Esophagus muscularis mucosa (tissue), 4 donors: ENCODE results near the gene S100A3.

ENCODE experiments used
- EP300 ChIP-seq: sonication (generic); formaldehyde crosslinking; IDR thresholded peaks from one replicate; pipeline ENCODE4 v1.6.1; 2017; ENCODE audit warnings: antibody characterized with exemption
- POLR2A ChIP-seq: fragments of 450-650 bp; IDR thresholded peaks from one replicate; pipeline ENCODE4 v1.6.1; 2017; ENCODE audit warnings: antibody characterized with exemption, moderate library complexity, mild to moderate bottlenecking, low read depth
- TF ChIP-seq, protein P1 (sequence below), 3 experiments: fragments of 200-600 bp in 2 of 3; fragments of 450-650 bp in 1 of 3; sonication (generic) in 2 of 3; IDR thresholded peaks; one replicate each; pipeline ENCODE4 v1.5.1; 2017 to 2019; ENCODE audit warnings: antibody characterized with exemption in 3 of 3, mild to moderate bottlenecking in 2 of 3, moderate library complexity in 1 of 3

- TF ChIP-seq, protein P1, sequence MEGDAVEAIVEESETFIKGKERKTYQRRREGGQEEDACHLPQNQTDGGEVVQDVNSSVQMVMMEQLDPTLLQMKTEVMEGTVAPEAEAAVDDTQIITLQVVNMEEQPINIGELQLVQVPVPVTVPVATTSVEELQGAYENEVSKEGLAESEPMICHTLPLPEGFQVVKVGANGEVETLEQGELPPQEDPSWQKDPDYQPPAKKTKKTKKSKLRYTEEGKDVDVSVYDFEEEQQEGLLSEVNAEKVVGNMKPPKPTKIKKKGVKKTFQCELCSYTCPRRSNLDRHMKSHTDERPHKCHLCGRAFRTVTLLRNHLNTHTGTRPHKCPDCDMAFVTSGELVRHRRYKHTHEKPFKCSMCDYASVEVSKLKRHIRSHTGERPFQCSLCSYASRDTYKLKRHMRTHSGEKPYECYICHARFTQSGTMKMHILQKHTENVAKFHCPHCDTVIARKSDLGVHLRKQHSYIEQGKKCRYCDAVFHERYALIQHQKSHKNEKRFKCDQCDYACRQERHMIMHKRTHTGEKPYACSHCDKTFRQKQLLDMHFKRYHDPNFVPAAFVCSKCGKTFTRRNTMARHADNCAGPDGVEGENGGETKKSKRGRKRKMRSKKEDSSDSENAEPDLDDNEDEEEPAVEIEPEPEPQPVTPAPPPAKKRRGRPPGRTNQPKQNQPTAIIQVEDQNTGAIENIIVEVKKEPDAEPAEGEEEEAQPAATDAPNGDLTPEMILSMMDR (IDR thresholded peaks at IDR 0.05): no peak
- no peak for TF ChIP-seq POLR2A
- TF ChIP-seq EP300: no peak
These were observed 21.9 kb downstream of the S100A3 start for GRCh38 chr1:153527023-153527682.
